GM21529 (cell line): ENCODE results near the gene DTX3L.
A peak's percentile ranks its signal among the peaks of the same experiment; 100 is the strongest.

ENCODE experiments used
- ATAC-seq: cut with Tn5 transposase; IDR thresholded peaks from one replicate; pipeline ENCODE4 v1.9.1; 2021; ENCODE audit not compliant: unreplicated experiment

DTX3L gene

GRCh38 chr3:122602011-122602710 lies 38.0 kb downstream of the DTX3L start:
- ATAC-seq: no peak

- no peak for ATAC-seq
These were observed 38.9 kb downstream of the DTX3L start for GRCh38 chr3:122603056-122603455.

DNA sequence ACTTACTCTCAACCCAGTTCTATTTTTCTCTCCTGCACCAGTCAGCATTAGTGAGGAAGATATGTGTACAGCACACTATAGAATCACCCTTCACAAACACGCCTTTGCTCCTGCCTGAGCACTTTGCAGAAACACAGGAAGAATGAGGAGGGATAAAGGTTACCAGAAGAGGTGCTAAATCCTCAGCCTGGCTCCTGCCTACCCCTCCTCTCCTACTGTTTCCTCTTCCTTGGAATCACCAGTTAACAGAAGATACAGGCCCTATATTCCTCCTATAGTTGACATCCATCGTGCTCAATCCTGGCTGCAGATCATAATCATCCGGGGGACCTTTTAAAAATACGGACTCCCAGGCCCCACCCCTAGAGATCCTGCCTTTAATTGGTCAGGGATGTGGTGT lies 42.2 kb downstream of the DTX3L start:
- no peak for ATAC-seq

DNA sequence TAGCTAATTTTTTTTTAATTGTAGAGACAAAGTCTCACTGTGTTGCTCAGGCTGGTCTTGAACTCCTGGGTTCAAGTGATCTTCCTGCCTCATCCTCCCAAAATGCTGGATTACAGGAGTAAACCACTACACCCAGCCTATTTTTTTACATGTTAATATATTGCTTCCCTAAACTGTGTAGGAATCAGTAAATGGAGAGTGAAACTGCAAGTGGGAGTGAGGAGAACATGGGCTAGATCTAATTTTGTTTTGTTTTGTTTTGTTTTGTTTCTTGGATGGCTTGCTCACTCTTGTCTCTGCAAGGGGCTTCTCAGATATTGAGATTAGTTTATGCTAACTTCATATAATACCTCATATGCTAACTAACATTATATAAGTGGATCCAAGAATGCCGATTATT lies 44.8 kb downstream of the DTX3L start:
- no peak for ATAC-seq

DNA sequence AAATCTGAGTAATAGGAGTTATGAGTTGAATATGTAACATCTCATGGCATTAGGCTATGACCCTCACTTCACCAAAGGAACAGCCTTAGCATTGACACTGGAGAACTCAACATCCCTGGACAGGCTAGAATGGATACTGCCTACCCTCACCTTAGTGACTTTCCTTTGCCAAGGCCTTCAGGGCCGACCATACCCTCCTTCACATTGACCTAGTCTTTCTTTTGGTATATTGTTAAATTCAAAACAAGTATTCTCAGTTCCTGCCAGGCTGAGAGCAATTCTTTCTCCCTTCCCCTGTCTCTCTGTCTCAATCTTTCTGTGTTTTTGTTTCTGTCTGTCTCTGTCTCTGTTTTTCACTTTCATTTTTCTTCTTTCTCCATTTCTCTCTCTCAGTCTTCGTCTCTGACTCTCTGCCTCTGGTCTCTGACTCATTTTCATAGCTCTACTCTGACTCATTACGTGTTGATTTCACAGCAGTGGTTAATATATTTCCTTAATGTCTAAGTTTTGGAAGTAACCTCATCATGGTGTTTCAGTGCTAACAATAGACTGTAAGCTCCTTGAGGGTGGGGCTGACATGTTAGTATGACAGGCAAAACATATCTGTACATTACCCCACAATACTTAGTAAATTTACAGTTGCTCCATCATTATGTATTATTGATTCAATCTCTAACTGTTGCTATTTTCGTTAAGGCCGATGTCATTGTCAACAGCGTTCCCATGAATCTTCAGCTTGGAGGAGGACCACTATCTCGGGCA lies 45.8 kb downstream of the DTX3L start:
- peak; percentile 94 for ATAC-seq

- ATAC-seq: no peak
These were observed 48.6 kb downstream of the DTX3L start for GRCh38 chr3:122612696-122613095.

DNA sequence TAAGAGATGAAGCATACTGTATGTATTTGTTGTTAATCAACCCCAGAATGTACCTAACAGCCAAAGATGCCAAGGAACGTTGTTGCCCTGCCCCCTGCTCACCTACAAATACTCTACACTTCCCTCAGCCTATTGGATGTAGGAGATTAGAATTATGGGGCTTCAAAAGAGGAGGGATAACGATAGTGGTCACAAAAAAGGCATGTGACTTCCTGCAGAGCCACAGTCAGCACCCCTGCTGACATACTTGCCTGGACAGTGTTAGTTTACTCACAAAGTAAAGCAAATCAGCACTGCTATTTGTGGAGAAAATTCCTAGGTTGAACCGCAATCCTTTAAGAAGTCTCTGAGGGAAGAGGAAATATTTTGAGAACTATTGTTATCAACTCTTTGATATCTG lies 51.2 kb downstream of the DTX3L start:
- no peak for ATAC-seq

GRCh38 chr3:122618614-122619013 lies 54.5 kb downstream of the DTX3L start:
- ATAC-seq: no peak

GRCh38 chr3:122619040-122619439 lies 54.9 kb downstream of the DTX3L start:
- ATAC-seq: no peak

DNA sequence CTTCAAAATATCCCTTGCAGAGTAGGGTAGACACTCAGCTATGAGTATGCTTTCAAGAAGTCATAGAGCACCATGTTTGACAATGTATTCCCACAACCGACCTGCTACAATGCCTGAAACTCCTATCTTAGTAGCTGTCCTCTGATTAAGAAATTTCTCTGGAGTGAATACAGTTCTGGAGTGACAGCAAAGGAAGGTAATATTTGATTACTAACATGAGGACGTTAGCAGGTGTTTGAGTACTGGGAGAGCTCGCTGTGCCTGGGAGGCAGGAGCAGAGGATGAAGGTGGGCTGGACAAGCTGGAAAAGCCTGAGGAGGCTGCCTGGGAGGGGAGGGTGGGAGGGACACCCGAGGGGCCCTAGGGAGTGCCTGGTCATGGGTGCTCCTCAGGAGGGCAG lies 56.3 kb downstream of the DTX3L start:
- ATAC-seq: no peak

- no peak for ATAC-seq
These were observed 57.0 kb downstream of the DTX3L start for GRCh38 chr3:122621112-122621511.

DNA sequence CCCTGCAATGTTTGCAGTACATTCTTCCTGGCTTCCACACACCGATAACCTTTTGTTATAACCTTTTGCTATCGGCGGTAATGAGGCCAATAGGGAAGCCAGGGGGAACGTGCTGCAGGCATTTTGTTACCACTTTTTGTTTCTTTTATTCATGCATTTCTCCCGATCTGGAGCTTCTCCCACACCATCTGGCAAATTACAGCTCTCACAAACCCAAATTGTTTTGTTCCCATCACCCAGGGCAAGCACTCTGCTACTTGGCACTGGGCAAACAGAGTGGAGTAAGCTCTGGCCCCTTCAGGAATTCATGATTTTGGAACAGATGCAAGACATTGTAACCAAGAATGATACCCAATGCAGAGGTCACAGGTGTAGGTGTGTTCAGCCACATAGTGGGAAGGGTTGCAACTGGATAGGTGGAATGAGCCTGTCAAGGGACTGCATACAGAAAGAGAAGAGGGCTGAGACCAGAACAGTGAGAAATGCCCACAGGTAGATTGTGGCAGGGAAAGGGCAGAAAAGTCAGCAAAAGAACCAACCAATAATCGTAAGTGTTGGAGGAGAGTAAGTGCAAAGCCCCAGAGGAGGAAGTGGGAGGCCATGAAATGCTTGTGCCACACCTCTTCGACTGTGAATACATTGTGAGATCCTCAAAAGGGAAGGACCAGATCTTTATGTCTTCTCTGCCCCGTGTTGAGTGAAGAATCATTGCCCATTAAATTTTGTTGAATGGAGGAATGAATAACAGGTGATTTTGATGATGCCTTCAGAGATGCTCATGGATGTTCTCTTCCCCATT lies 59.1 kb downstream of the DTX3L start:
- no peak for ATAC-seq
